Testis (tissue), 3 donors: Measurements from ENCODE around the gene CPT2. TPM values are rescaled to one million over a fixed set of nuclear protein-coding genes. Genes with fewer than 3 reads are reported as not detected.
A peak's percentile ranks its signal among the peaks of the same experiment; 100 is the strongest.
"Not testable (repeated sequence)": the region's sequence is repeated elsewhere in the genome, so short reads cannot be mapped to it uniquely, and the experiment has no call there.

Experiments
- DNase-seq: peaks from one replicate; pipeline ENCODE4 v3.0.0-alpha.2; 2019
- H3K27ac ChIP-seq, 2 donors: fragments of 200-600 bp; sonication (generic); one replicate each; pipeline ENCODE4 v1.5.1; 2019
- H3K27me3 ChIP-seq: fragments of 200-600 bp; sonication (generic); one replicate; pipeline ENCODE4 v1.5.1; 2019
- H3K36me3 ChIP-seq: fragments of 200-600 bp; sonication (generic); one replicate; pipeline ENCODE4 v1.5.1; 2017; ENCODE audit warnings: low read depth; ENCODE audit errors: missing control alignments
- H3K4me1 ChIP-seq: fragments of 200-600 bp; sonication (generic); one replicate; pipeline ENCODE4 v1.5.1; 2019
- H3K4me3 ChIP-seq, 2 donors: fragments of 200-600 bp; sonication (generic); one replicate each; pipeline ENCODE4 v1.5.1; 2017 to 2019
- H3K9me3 ChIP-seq: fragments of 200-600 bp; sonication (generic); one replicate; pipeline ENCODE4 v1.5.1; 2017
- CTCF ChIP-seq, 3 experiments: fragments of 450-650 bp in 2 of 3; fragments of 200-600 bp in 1 of 3; sonication (generic) in 1 of 3; IDR thresholded peaks; one replicate each; pipeline ENCODE4 v1.5.1; 2016 to 2019; ENCODE audit warnings: antibody characterized with exemption in 3 of 3, mild to moderate bottlenecking in 2 of 3, moderate library complexity in 1 of 3
- POLR2A ChIP-seq: fragments of 450-650 bp; IDR thresholded peaks from one replicate; pipeline ENCODE4 v1.6.1; 2017; ENCODE audit warnings: antibody characterized with exemption, mild to moderate bottlenecking, moderate library complexity
- WGBS, 2 donors: methylation state at CpG; one replicate each; pipeline ENCODE4 v1.1.5; 2018; 5-methylcytosine and 5-hydroxymethylcytosine counted together
- intact Hi-C: fragments of 100-400 bp; cut with DNase I; formaldehyde crosslinking; loops from one replicate; pipeline ENCODE4 v1.15.1; 2023; ENCODE audit warnings: low total_unique reads
- polyA plus RNA-seq: library from polyadenylated mRNA; stranded (reverse); fragments of 350-450 nt; fragmentation: Illumina TruSeq; extraction: RNeasy Lipid Tissue Mini Kit (QIAGEN cat#74804); gene quantifications from one replicate; pipeline ENCODE4 v1.2.3, GENCODE V29; 2014; ENCODE audit warnings: low read depth, low replicate concordance; ENCODE audit not compliant: insufficient read depth
- total RNA-seq, 2 donors: library from RNA; depleted of rRNA; stranded (reverse); fragments of >200 nt; gene quantifications; one replicate each; pipeline ENCODE4 v1.2.3, GENCODE V29; 2016

CPT2 gene
- total and polyA plus RNA-seq, 3 donors from 2014 or later, result 36.9 to 61.7 (median 44.4) TPM

- TF ChIP-seq CTCF (IDR thresholded peaks at IDR 0.05), result no peak
- no peak for TF ChIP-seq POLR2A
- no peaks in the 10 kb centered on the region for H3K27me3 ChIP-seq
- no peaks in the 10 kb centered on the region for H3K9me3 ChIP-seq
- H3K4me1 ChIP-seq, result peaks cover 23% of the 10 kb centered on the region
- intact Hi-C loops, result loop anchor here (10.0 kb wide), 1 partner anchor 259 kb away; the partner anchor contains the start of genes ECHDC2 and SCP2
- peak overlapping the region; percentile 32 to 63 for H3K27ac ChIP-seq
- no peak overlapping the region for H3K4me3 ChIP-seq
- 17 to 41% methylated on average over 6 of the region's 6 CpGs for WGBS, 2 donors
- DNase-seq, result peak; percentile 65
- no peaks in the 10 kb centered on the region for H3K36me3 ChIP-seq
Measured at GRCh38 chr1:53183095-53183990, 13.3 kb upstream of the CPT2 start.

- peaks cover 23% of the 10 kb centered on the region for H3K4me1 ChIP-seq
- DNase-seq, H3K9me3 ChIP-seq, H3K27me3 ChIP-seq, H3K4me3 ChIP-seq, H3K36me3 ChIP-seq, H3K27ac ChIP-seq: not testable (repeated sequence)
- WGBS, 2 donors, result 62 to 74% methylated on average over 2 of the region's 2 CpGs
- intact Hi-C loops, result loop anchor here (10.0 kb wide), 1 partner anchor 261 kb away; the partner anchor contains the start of genes ECHDC2 and SCP2
Measured at GRCh38 chr1:53185955-53186297, 10.7 kb upstream of the CPT2 start.

- Histone ChIP-seq H3K36me3 (no peaks in the 10 kb centered on the region), H3K27me3 (no peaks in the 10 kb centered on the region), H3K4me1 (peaks cover 23% of the 10 kb centered on the region), H3K27ac (no peak overlapping the region), H3K9me3 (no peaks in the 10 kb centered on the region), H3K4me3 (no peak overlapping the region)
- no peak for DNase-seq
- 82 to 83% methylated on average over 3 of the region's 3 CpGs for WGBS, 2 donors
- intact Hi-C loops, result loop anchor here (10.0 kb wide), 1 partner anchor 262 kb away; the partner anchor contains the start of genes ECHDC2 and SCP2
- TF ChIP-seq CTCF (IDR thresholded peaks at IDR 0.05) (no peak), POLR2A (no peak)
Measured at GRCh38 chr1:53186533-53186932, 10.1 kb upstream of the CPT2 start.

- TF ChIP-seq CTCF (IDR thresholded peaks at IDR 0.05) (no peak), POLR2A (no peak)
- Histone ChIP-seq H3K4me1 (peaks cover 15% of the 10 kb centered on the region), H3K27ac (no peak overlapping the region), H3K27me3 (no peaks in the 10 kb centered on the region), H3K9me3 (no peaks in the 10 kb centered on the region), H3K4me3 (no peak overlapping the region), H3K36me3 (no peaks in the 10 kb centered on the region)
- 88 to 96% methylated on average over 1 of the region's 1 CpG for WGBS, 2 donors
- DNase-seq, result no peak
- intact Hi-C loops, result loop anchor here (10.0 kb wide), 1 partner anchor 263 kb away; the partner anchor contains the start of genes ECHDC2 and SCP2
Measured at GRCh38 chr1:53187401-53187800, 9.2 kb upstream of the CPT2 start.

GRCh38 chr1:53188099-53188498 is 8.5 kb upstream of the CPT2 start:
- Histone ChIP-seq H3K4me1 (peaks cover 8% of the 10 kb centered on the region), H3K9me3 (no peaks in the 10 kb centered on the region), H3K27me3 (no peaks in the 10 kb centered on the region), H3K27ac (no peak overlapping the region), H3K4me3 (no peak overlapping the region), H3K36me3 (no peaks in the 10 kb centered on the region)
- intact Hi-C loops, result loop anchor here (10.0 kb wide), 1 partner anchor 263 kb away; the partner anchor contains the start of genes ECHDC2 and SCP2
- DNase-seq, result no peak
- no peak for TF ChIP-seq CTCF (IDR thresholded peaks at IDR 0.05)
- no peak for TF ChIP-seq POLR2A
- 83 to 97% methylated on average over 4 of the region's 4 CpGs for WGBS, 2 donors
